ENCODE results near the gene SLC35E3.
A peak's percentile ranks its signal among the peaks of the same experiment; 100 is the strongest.
"Not testable (repeated sequence)": the region's sequence is repeated elsewhere in the genome, so short reads cannot be mapped to it uniquely, and the experiment has no call there.

SLC35E3 gene

GRCh38 chr12:68796399-68796798 is 50.4 kb downstream of the SLC35E3 start:
- DNase-seq, result no peak

GRCh38 chr12:68798882-68799234 is 52.9 kb downstream of the SLC35E3 start:
- DNase-seq, result no peak

- DNase-seq, result no peak
Measured at GRCh38 chr12:68800294-68800693, 54.3 kb downstream of the SLC35E3 start.

- DNase-seq, result not testable (repeated sequence)
Measured at GRCh38 chr12:68801124-68801523, 55.1 kb downstream of the SLC35E3 start.

- DNase-seq, result not testable (repeated sequence)
Measured at GRCh38 chr12:68802372-68802745, 56.4 kb downstream of the SLC35E3 start.

- DNase-seq, result not testable (repeated sequence)
Measured at GRCh38 chr12:68802911-68803651, 57.1 kb downstream of the SLC35E3 start.

- DNase-seq, result no peak
Measured at GRCh38 chr12:68803948-68804656, 58.1 kb downstream of the SLC35E3 start.

GRCh38 chr12:68804657-68805591 is 58.9 kb downstream of the SLC35E3 start:
- DNase-seq, result no peak

- DNase-seq, result no peak
Measured at GRCh38 chr12:68805592-68806120, 59.7 kb downstream of the SLC35E3 start.

- DNase-seq, result no peak
Measured at GRCh38 chr12:68806488-68807237, 60.7 kb downstream of the SLC35E3 start.

- DNase-seq, result not testable (repeated sequence)
Measured at GRCh38 chr12:68807274-68807575, 61.2 kb downstream of the SLC35E3 start.

- peak; percentile 98 for DNase-seq
Measured at GRCh38 chr12:68807576-68808387, 61.8 kb downstream of the SLC35E3 start, which contains the start of gene MDM2. Gene MDM2, plus strand, starts transcription at chr12:68808177. Its CDS starts 301 bp downstream, at chr12:68808478.

- peak; percentile 98 for DNase-seq
Measured at GRCh38 chr12:68808388-68809189, 62.6 kb downstream of the SLC35E3 start.

- DNase-seq, result no peak
Measured at GRCh38 chr12:68809190-68810026, 63.4 kb downstream of the SLC35E3 start.

- DNase-seq, result not testable (repeated sequence)
Measured at GRCh38 chr12:68810027-68810389, 64.0 kb downstream of the SLC35E3 start.

- not testable (repeated sequence) for DNase-seq
Measured at GRCh38 chr12:68811573-68811972, 65.6 kb downstream of the SLC35E3 start.

- no peak for DNase-seq
Measured at GRCh38 chr12:68812553-68813241, 66.7 kb downstream of the SLC35E3 start.

GRCh38 chr12:68813242-68813593 is 67.2 kb downstream of the SLC35E3 start:
- no peak for DNase-seq

Measured in NCI-H1105 (cell line).